Esophagus muscularis mucosa (tissue), 4 donors: Measurements from ENCODE around the gene WDR47.

Source experiments
- CTCF ChIP-seq, 3 experiments: fragments of 200-600 bp in 2 of 3; fragments of 450-650 bp in 1 of 3; sonication (generic) in 2 of 3; IDR thresholded peaks; one replicate each; pipeline ENCODE4 v1.5.1; 2017 to 2019; ENCODE audit warnings: antibody characterized with exemption in 3 of 3, mild to moderate bottlenecking in 2 of 3, moderate library complexity in 1 of 3
- EP300 ChIP-seq: sonication (generic); formaldehyde crosslinking; IDR thresholded peaks from one replicate; pipeline ENCODE4 v1.6.1; 2017; ENCODE audit warnings: antibody characterized with exemption
- POLR2A ChIP-seq: fragments of 450-650 bp; IDR thresholded peaks from one replicate; pipeline ENCODE4 v1.6.1; 2017; ENCODE audit warnings: antibody characterized with exemption, moderate library complexity, mild to moderate bottlenecking, low read depth
- POLR2AphosphoS5 ChIP-seq, 2 donors: sonication (generic); formaldehyde crosslinking; IDR thresholded peaks; one replicate each; pipeline ENCODE4 v1.6.1; 2017; ENCODE audit warnings: antibody characterized with exemption in 2 of 2

GRCh38 chr1:109067883-109068282 is 26.0 kb upstream of the WDR47 start:
- TF ChIP-seq EP300 (no peak), CTCF (IDR thresholded peaks at IDR 0.05) (no peak), POLR2AphosphoS5 (IDR thresholded peaks at IDR 0.05) (no peak), POLR2A (no peak)
